ENCODE data around the gene ZNF398. TPM values are rescaled to one million over a fixed set of nuclear protein-coding genes. Genes with fewer than 3 reads are reported as not detected.

Gene ZNF398
- total and polyA plus RNA-seq, 9 of the 15 experiments (the other 6 are each of a cell fraction or from before 2014, with no cell fraction given) = 4.0 to 18.6 (median 10.4) TPM

GRCh38 chr7:149196151-149196704 lies 49.0 kb downstream of the ZNF398 start (continued):
- TF ChIP-seq, protein P1, sequence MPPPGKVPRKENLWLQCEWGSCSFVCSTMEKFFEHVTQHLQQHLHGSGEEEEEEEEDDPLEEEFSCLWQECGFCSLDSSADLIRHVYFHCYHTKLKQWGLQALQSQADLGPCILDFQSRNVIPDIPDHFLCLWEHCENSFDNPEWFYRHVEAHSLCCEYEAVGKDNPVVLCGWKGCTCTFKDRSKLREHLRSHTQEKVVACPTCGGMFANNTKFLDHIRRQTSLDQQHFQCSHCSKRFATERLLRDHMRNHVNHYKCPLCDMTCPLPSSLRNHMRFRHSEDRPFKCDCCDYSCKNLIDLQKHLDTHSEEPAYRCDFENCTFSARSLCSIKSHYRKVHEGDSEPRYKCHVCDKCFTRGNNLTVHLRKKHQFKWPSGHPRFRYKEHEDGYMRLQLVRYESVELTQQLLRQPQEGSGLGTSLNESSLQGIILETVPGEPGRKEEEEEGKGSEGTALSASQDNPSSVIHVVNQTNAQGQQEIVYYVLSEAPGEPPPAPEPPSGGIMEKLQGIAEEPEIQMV (tag; conservative IDR thresholded peaks at IDR 0.05; ENCODE audit: low read depth) = no peak
- TF ChIP-seq, protein P2, sequence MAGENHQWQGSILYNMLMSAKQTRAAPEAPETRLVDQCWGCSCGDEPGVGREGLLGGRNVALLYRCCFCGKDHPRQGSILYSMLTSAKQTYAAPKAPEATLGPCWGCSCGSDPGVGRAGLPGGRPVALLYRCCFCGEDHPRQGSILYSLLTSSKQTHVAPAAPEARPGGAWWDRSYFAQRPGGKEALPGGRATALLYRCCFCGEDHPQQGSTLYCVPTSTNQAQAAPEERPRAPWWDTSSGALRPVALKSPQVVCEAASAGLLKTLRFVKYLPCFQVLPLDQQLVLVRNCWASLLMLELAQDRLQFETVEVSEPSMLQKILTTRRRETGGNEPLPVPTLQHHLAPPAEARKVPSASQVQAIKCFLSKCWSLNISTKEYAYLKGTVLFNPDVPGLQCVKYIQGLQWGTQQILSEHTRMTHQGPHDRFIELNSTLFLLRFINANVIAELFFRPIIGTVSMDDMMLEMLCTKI (IDR thresholded peaks at IDR 0.05; ENCODE audit: partially characterized antibody) = no peak
- no peak for TF ChIP-seq CEBPB (tag; IDR thresholded peaks at IDR 0.05)
- TF ChIP-seq HSF4 (CRISPR knock-in tag; IDR thresholded peaks at IDR 0.05; ENCODE audit: borderline replicate concordance) = no peak
- TF ChIP-seq NRF1 (conservative IDR thresholded peaks at IDR 0.05 in 1 of 2, IDR thresholded peaks at IDR 0.05 in 1 of 2) = peak in 1 of 2 experiments; percentile 7; a peak in 1 of 4 replicates
- TF ChIP-seq, protein P3, sequence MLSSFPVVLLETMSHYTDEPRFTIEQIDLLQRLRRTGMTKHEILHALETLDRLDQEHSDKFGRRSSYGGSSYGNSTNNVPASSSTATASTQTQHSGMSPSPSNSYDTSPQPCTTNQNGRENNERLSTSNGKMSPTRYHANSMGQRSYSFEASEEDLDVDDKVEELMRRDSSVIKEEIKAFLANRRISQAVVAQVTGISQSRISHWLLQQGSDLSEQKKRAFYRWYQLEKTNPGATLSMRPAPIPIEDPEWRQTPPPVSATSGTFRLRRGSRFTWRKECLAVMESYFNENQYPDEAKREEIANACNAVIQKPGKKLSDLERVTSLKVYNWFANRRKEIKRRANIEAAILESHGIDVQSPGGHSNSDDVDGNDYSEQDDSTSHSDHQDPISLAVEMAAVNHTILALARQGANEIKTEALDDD (IDR thresholded peaks at IDR 0.05) = no peak
- TF ChIP-seq ZNF217 (CRISPR knock-in tag; IDR thresholded peaks at IDR 0.05) = no peak
- no peak for TF ChIP-seq SPI1 (IDR thresholded peaks at IDR 0.05; ENCODE audit: borderline replicate concordance, low read depth, low read length)
- TF ChIP-seq SLC30A9 (CRISPR knock-in tag; IDR thresholded peaks at IDR 0.05) = no peak
- no peak for TF ChIP-seq FOSL1 (tag; conservative IDR thresholded peaks at IDR 0.05)
- TF ChIP-seq SIX5 (IDR thresholded peaks at IDR 0.05; ENCODE audit: borderline replicate concordance in 1 of 2, insufficient read depth in 1 of 2, low read depth in 1 of 2, low read length in 2 of 2) = no peak
- no peak for TF ChIP-seq ZNF165 (CRISPR knock-in tag; IDR thresholded peaks at IDR 0.05; ENCODE audit: borderline replicate concordance)
- no peak for TF ChIP-seq ZNF253 (CRISPR knock-in tag; conservative IDR thresholded peaks at IDR 0.05)
- TF ChIP-seq, protein P4, sequence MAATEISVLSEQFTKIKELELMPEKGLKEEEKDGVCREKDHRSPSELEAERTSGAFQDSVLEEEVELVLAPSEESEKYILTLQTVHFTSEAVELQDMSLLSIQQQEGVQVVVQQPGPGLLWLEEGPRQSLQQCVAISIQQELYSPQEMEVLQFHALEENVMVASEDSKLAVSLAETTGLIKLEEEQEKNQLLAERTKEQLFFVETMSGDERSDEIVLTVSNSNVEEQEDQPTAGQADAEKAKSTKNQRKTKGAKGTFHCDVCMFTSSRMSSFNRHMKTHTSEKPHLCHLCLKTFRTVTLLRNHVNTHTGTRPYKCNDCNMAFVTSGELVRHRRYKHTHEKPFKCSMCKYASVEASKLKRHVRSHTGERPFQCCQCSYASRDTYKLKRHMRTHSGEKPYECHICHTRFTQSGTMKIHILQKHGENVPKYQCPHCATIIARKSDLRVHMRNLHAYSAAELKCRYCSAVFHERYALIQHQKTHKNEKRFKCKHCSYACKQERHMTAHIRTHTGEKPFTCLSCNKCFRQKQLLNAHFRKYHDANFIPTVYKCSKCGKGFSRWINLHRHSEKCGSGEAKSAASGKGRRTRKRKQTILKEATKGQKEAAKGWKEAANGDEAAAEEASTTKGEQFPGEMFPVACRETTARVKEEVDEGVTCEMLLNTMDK (IDR thresholded peaks at IDR 0.05; ENCODE audit: borderline replicate concordance, insufficient read depth, low read depth, low read length, poor library complexity, severe bottlenecking) = no peak
- TF ChIP-seq POU5F1 (IDR thresholded peaks at IDR 0.05; ENCODE audit: borderline replicate concordance, low read depth, low read length, partially characterized antibody) = no peak
- TF ChIP-seq, protein P5, sequence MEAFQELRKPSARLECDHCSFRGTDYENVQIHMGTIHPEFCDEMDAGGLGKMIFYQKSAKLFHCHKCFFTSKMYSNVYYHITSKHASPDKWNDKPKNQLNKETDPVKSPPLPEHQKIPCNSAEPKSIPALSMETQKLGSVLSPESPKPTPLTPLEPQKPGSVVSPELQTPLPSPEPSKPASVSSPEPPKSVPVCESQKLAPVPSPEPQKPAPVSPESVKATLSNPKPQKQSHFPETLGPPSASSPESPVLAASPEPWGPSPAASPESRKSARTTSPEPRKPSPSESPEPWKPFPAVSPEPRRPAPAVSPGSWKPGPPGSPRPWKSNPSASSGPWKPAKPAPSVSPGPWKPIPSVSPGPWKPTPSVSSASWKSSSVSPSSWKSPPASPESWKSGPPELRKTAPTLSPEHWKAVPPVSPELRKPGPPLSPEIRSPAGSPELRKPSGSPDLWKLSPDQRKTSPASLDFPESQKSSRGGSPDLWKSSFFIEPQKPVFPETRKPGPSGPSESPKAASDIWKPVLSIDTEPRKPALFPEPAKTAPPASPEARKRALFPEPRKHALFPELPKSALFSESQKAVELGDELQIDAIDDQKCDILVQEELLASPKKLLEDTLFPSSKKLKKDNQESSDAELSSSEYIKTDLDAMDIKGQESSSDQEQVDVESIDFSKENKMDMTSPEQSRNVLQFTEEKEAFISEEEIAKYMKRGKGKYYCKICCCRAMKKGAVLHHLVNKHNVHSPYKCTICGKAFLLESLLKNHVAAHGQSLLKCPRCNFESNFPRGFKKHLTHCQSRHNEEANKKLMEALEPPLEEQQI (IDR thresholded peaks at IDR 0.05) = no peak
- no peak for TF ChIP-seq HDAC3 (IDR thresholded peaks at IDR 0.05; ENCODE audit: borderline replicate concordance, partially characterized antibody)
- peak; percentile 45; the same call in 1 of the 2 replicates for TF ChIP-seq ZFX (CRISPR knock-in tag; IDR thresholded peaks at IDR 0.05)

Measured in K562 (cell line).